Ishikawa (cell line): Measurements from ENCODE around the gene MSLN.

Experiments used
- EGR1 ChIP-seq: IDR thresholded peaks from 2 replicates; pipeline ENCODE4 v1.6.1; 2012
- TF ChIP-seq, protein P1 (sequence below): IDR thresholded peaks from 2 replicates; pipeline ENCODE4 v1.6.1; 2012; ENCODE audit warnings: low read depth, mild to moderate bottlenecking

Gene MSLN

DNA sequence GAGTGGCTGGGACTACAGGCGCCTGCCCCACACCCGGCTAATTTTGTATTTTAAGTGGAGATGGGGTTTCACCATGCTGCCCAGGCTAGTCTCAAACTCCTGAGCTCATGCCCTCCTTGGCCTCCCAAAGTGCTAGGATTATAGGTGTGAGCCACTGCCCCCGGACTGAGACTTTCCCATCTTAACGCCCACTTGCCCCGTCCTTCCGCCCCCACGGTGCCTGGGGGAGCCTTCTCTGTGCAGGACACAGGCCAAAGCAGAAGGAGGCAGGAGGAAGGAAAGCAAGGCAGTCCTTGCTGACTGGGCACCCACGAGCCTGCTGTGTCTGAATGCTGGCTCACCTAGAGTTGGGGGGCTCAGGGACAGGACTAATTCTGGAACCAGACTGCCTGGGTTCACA, 57.6 kb downstream of the MSLN start:
- TF ChIP-seq, protein P1, sequence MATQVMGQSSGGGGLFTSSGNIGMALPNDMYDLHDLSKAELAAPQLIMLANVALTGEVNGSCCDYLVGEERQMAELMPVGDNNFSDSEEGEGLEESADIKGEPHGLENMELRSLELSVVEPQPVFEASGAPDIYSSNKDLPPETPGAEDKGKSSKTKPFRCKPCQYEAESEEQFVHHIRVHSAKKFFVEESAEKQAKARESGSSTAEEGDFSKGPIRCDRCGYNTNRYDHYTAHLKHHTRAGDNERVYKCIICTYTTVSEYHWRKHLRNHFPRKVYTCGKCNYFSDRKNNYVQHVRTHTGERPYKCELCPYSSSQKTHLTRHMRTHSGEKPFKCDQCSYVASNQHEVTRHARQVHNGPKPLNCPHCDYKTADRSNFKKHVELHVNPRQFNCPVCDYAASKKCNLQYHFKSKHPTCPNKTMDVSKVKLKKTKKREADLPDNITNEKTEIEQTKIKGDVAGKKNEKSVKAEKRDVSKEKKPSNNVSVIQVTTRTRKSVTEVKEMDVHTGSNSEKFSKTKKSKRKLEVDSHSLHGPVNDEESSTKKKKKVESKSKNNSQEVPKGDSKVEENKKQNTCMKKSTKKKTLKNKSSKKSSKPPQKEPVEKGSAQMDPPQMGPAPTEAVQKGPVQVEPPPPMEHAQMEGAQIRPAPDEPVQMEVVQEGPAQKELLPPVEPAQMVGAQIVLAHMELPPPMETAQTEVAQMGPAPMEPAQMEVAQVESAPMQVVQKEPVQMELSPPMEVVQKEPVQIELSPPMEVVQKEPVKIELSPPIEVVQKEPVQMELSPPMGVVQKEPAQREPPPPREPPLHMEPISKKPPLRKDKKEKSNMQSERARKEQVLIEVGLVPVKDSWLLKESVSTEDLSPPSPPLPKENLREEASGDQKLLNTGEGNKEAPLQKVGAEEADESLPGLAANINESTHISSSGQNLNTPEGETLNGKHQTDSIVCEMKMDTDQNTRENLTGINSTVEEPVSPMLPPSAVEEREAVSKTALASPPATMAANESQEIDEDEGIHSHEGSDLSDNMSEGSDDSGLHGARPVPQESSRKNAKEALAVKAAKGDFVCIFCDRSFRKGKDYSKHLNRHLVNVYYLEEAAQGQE: no peak
- no peak for TF ChIP-seq EGR1
